Endometrial microvascular endothelial cells (primary cell): ENCODE results near the gene PBRM1. TPM values are rescaled to one million over a fixed set of nuclear protein-coding genes. Genes with fewer than 3 reads are reported as not detected.

ENCODE experiments used
- in situ Hi-C: cut with HindIII; loops from 2 replicates; pipeline ENCODE4 v1.10.0; 2017; ENCODE audit warnings: low sequenced_read_pairs, low pct_unique_long_range_greater_than_20kb; ENCODE audit errors: inconsistent ontology term
- total RNA-seq: library from RNA; depleted of rRNA; stranded (reverse); fragments of >200 nt; gene quantifications from one replicate; pipeline ENCODE4 v1.2.3, GENCODE V29; 2015; ENCODE audit errors: inconsistent ontology term

Gene PBRM1
- total RNA-seq, 1 donor from 2014 or later = 50.3 TPM

- in situ Hi-C loops = loop anchor here (25.0 kb wide), 1 partner anchor 90 kb away; the partner anchor contains the start of genes NISCH and TNNC1
Observed at GRCh38 chr3:52552089-52552488, 133.6 kb downstream of the PBRM1 start.

GRCh38 chr3:52551118-52551517 is 134.6 kb downstream of the PBRM1 start:
- in situ Hi-C loops = loop anchor here (25.0 kb wide), 1 partner anchor 89 kb away; the partner anchor contains the start of genes NISCH and TNNC1

GRCh38 chr3:52547143-52547542 is 138.6 kb downstream of the PBRM1 start:
- in situ Hi-C loops = no loop called here

GRCh38 chr3:52546111-52546901 is 139.4 kb downstream of the PBRM1 start:
- in situ Hi-C loops = no loop called here

- in situ Hi-C loops = no loop called here
Observed at GRCh38 chr3:52544937-52545336, 140.8 kb downstream of the PBRM1 start.

GRCh38 chr3:52541050-52541449 is 144.7 kb downstream of the PBRM1 start:
- in situ Hi-C loops = no loop called here

GRCh38 chr3:52539010-52539653 is 146.6 kb downstream of the PBRM1 start:
- in situ Hi-C loops = no loop called here

- in situ Hi-C loops = no loop called here
Observed at GRCh38 chr3:52537726-52538421, 147.8 kb downstream of the PBRM1 start.

GRCh38 chr3:52537165-52537620 is 148.5 kb downstream of the PBRM1 start:
- in situ Hi-C loops = no loop called here

- in situ Hi-C loops = no loop called here
Observed at GRCh38 chr3:52536369-52537164, 149.1 kb downstream of the PBRM1 start, which contains the start of gene UQCC5. Gene UQCC5 (plus strand): TSS chr3:52536605. CDS start chr3:52536756, 151 bp downstream.

GRCh38 chr3:52536112-52536368 is 149.7 kb downstream of the PBRM1 start:
- in situ Hi-C loops = no loop called here

GRCh38 chr3:52535411-52536111 is 150.2 kb downstream of the PBRM1 start:
- in situ Hi-C loops = no loop called here

- in situ Hi-C loops = no loop called here
Observed at GRCh38 chr3:52534281-52535183, 151.2 kb downstream of the PBRM1 start.

- in situ Hi-C loops = no loop called here
Observed at GRCh38 chr3:52533623-52534280, 152.0 kb downstream of the PBRM1 start, which contains the start of gene NT5DC2. Gene NT5DC2 (minus strand): TSS chr3:52533857. CDS start chr3:52533737, 120 bp downstream.

GRCh38 chr3:52532838-52533622 is 152.7 kb downstream of the PBRM1 start:
- in situ Hi-C loops = no loop called here

GRCh38 chr3:52532517-52532837 is 153.2 kb downstream of the PBRM1 start:
- in situ Hi-C loops = no loop called here
